ENCODE measurements around the gene LEP.
"Not testable (repeated sequence)": the region's sequence is repeated elsewhere in the genome, so short reads cannot be mapped to it uniquely, and the experiment has no call there.

The LEP gene

DNA sequence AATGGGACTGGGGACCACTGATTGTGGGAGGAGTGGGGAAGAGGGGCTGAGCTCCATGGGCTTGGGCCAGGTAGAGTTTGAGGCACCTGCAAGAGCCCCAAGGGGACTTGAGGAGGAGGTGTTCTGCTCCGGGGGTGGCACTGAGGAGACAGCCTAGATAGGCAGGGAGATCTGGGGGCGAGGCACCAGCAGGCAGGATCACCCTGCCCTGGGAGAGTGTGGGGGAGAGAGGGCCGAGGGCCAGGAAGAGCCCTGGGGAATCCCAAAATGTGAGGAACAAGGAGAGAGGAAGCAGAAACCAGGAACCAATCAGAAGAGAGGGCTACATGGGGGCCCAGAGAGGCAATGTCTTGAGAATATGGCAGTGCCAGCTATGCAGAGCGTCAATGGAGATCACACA is 34.6 kb downstream of the LEP start:
- TF ChIP-seq HDGF (IDR thresholded peaks at IDR 0.05; ENCODE audit: borderline replicate concordance) = no peak
- POLR2A ChIA-PET = no interaction called here
- DNase-seq (ENCODE audit: extremely low spot score) = no peak
- CTCF ChIA-PET = no interaction called here

- ChIA-PET CTCF (interaction anchor here (0.6 kb wide), 1 partner anchor 40 kb away, joined by 3 read pairs; no protein-coding TSS in a partner anchor), POLR2A (interaction anchor here (1.4 kb wide), 1 partner anchor 11 kb away, joined by 3 read pairs; no protein-coding TSS in a partner anchor)
- TF ChIP-seq ZNF384 (IDR thresholded peaks at IDR 0.05) = no peak
- TF ChIP-seq BHLHE40 (IDR thresholded peaks at IDR 0.05; ENCODE audit: borderline replicate concordance) = no peak
- no peak for TF ChIP-seq ELF4 (IDR thresholded peaks at IDR 0.05)
- TF ChIP-seq HDGF (IDR thresholded peaks at IDR 0.05; ENCODE audit: borderline replicate concordance) = no peak
- no peak for DNase-seq (ENCODE audit: extremely low spot score)
These were observed 37.3 kb downstream of the LEP start for GRCh38 chr7:128278366-128278765.

DNA sequence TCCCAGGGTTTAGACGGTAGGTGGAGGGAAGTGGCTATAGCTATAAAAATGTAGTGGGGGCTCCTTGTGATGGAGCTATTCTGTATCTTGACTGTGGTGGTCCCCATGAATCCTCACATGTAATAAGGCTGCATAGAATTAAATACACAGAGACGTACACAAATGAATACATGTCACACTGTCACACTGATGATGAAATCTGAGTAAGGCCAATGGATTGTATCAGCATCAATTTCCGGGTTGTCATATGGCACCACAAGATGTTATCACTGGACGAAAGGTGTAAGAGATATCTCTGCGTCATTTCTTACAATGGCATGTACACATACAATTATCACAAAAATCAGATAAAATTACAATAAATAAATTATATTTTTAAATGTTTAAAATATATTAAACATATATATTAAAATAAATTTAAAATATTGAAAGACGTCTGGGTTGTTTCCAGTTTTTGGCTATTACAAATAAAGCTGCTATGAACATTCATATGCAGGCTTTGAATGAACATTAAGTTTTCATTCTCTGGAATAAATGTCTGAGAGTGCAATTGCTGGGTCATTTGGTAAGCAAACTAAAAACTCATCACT is 38.1 kb downstream of the LEP start:
- TF ChIP-seq BHLHE40 (IDR thresholded peaks at IDR 0.05; ENCODE audit: borderline replicate concordance) (no peak), NFRKB (IDR thresholded peaks at IDR 0.05) (no peak), ARNT (IDR thresholded peaks at IDR 0.05) (no peak), LEF1 (IDR thresholded peaks at IDR 0.05; ENCODE audit: borderline replicate concordance) (no peak), CTBP1 (IDR thresholded peaks at IDR 0.05; ENCODE audit: borderline replicate concordance) (no peak), HDGF (IDR thresholded peaks at IDR 0.05; ENCODE audit: borderline replicate concordance) (no peak), ELF4 (IDR thresholded peaks at IDR 0.05) (no peak), FOXM1 (IDR thresholded peaks at IDR 0.05; ENCODE audit: borderline replicate concordance) (no peak), SUZ12 (IDR thresholded peaks at IDR 0.05) (no peak), FOXK2 (IDR thresholded peaks at IDR 0.05) (no peak), L3MBTL2 (conservative IDR thresholded peaks at IDR 0.05) (no peak), TARDBP (IDR thresholded peaks at IDR 0.05) (no peak), FOXA1 (IDR thresholded peaks at IDR 0.05) (no peak), ZNF384 (IDR thresholded peaks at IDR 0.05) (no peak), SP1 (IDR thresholded peaks at IDR 0.05) (no peak)
- TF ChIP-seq, protein P1, sequence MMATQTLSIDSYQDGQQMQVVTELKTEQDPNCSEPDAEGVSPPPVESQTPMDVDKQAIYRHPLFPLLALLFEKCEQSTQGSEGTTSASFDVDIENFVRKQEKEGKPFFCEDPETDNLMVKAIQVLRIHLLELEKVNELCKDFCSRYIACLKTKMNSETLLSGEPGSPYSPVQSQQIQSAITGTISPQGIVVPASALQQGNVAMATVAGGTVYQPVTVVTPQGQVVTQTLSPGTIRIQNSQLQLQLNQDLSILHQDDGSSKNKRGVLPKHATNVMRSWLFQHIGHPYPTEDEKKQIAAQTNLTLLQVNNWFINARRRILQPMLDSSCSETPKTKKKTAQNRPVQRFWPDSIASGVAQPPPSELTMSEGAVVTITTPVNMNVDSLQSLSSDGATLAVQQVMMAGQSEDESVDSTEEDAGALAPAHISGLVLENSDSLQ (IDR thresholded peaks at IDR 0.05) = no peak
- CTCF ChIA-PET = interaction anchor here (0.6 kb wide), 1 partner anchor 41 kb away, joined by 3 read pairs; no protein-coding TSS in a partner anchor
- POLR2A ChIA-PET = interaction anchor here (1.4 kb wide), 1 partner anchor 12 kb away, joined by 3 read pairs; no protein-coding TSS in a partner anchor
- no peak for DNase-seq (ENCODE audit: extremely low spot score)

DNA sequence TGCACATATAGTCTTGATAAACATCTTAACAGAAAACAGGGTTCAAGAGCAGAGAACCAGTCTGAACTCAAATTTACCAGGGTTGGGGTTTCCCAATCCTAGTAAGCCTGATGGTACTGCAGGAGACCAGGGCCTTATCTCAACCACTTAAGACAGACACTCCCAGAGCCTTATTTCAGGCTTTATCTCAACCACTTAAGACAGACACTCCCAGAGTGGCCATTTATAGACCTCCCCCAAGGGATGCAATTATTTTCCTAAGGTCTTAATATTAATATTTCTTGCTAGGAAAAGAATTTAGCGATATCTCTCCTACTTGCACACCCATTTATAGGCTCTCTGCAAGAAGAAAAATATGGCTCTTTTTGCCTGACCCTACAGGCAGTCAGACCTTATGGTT is 39.4 kb downstream of the LEP start:
- CTCF ChIA-PET; POLR2A ChIA-PET; DNase-seq (ENCODE audit: extremely low spot score): not testable (repeated sequence)

GRCh38 chr7:128281605-128282380 is 40.7 kb downstream of the LEP start:
- ChIA-PET POLR2A (no interaction called here), CTCF (no interaction called here)
- no peak for TF ChIP-seq SUZ12 (IDR thresholded peaks at IDR 0.05)
- no peak for TF ChIP-seq ZNF384 (IDR thresholded peaks at IDR 0.05)
- TF ChIP-seq BHLHE40 (IDR thresholded peaks at IDR 0.05; ENCODE audit: borderline replicate concordance) = no peak
- TF ChIP-seq CTBP1 (IDR thresholded peaks at IDR 0.05; ENCODE audit: borderline replicate concordance) = no peak
- TF ChIP-seq SP1 (IDR thresholded peaks at IDR 0.05) = no peak
- no peak for TF ChIP-seq FOXK2 (IDR thresholded peaks at IDR 0.05)
- TF ChIP-seq HDGF (IDR thresholded peaks at IDR 0.05; ENCODE audit: borderline replicate concordance) = no peak
- no peak for TF ChIP-seq LEF1 (IDR thresholded peaks at IDR 0.05; ENCODE audit: borderline replicate concordance)
- no peak for TF ChIP-seq FOXM1 (IDR thresholded peaks at IDR 0.05; ENCODE audit: borderline replicate concordance)
- TF ChIP-seq ELF4 (IDR thresholded peaks at IDR 0.05) = no peak
- no peak for TF ChIP-seq NFRKB (IDR thresholded peaks at IDR 0.05)
- no peak for TF ChIP-seq FOXA1 (IDR thresholded peaks at IDR 0.05)
- TF ChIP-seq L3MBTL2 (conservative IDR thresholded peaks at IDR 0.05) = no peak
- TF ChIP-seq, protein P1 (IDR thresholded peaks at IDR 0.05) = no peak
- TF ChIP-seq ARNT (IDR thresholded peaks at IDR 0.05) = no peak
- DNase-seq (ENCODE audit: extremely low spot score) = no peak

GRCh38 chr7:128284102-128284501 is 43.0 kb downstream of the LEP start:
- CTCF ChIA-PET = no interaction called here

GRCh38 chr7:128287556-128287955 is 46.5 kb downstream of the LEP start:
- POLR2A ChIA-PET = no interaction called here
- DNase-seq (ENCODE audit: extremely low spot score) = no peak
- TF ChIP-seq SP1 (IDR thresholded peaks at IDR 0.05) = no peak
- TF ChIP-seq HDGF (IDR thresholded peaks at IDR 0.05; ENCODE audit: borderline replicate concordance) = no peak
- TF ChIP-seq FOXA1 (IDR thresholded peaks at IDR 0.05) = no peak
- TF ChIP-seq SUZ12 (IDR thresholded peaks at IDR 0.05) = no peak
- no peak for TF ChIP-seq ZNF384 (IDR thresholded peaks at IDR 0.05)
- CTCF ChIA-PET = no interaction called here

More at GRCh38 chr7:128284102-128284501, 43.0 kb downstream of the LEP start:
- no peak for DNase-seq (ENCODE audit: extremely low spot score)
- TF ChIP-seq ARNT (IDR thresholded peaks at IDR 0.05) (no peak), ELF4 (IDR thresholded peaks at IDR 0.05) (no peak), ZNF384 (IDR thresholded peaks at IDR 0.05) (no peak), SUZ12 (IDR thresholded peaks at IDR 0.05) (no peak), TARDBP (IDR thresholded peaks at IDR 0.05) (no peak), FOXM1 (IDR thresholded peaks at IDR 0.05; ENCODE audit: borderline replicate concordance) (no peak)
- POLR2A ChIA-PET = no interaction called here

DNA sequence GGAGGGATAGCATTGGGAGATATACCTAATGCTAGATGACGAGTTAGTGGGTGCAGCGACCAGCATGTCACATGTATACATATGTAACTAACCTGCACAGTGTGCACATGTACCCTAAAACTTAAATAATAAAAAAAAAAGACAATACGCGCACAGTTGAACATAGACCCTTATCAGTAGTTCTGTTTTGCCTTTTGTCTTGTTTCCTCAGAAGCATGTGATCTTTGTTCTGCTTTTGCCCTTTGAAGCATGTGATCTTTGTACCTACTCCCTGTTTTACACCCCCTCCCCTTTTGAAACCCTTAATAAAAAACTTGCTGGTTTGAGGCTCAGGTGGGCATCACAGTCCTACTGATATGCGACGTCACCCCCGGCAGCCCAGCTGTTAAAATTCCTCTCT is 56.9 kb downstream of the LEP start:
- POLR2A ChIA-PET; CTCF ChIA-PET; DNase-seq (ENCODE audit: extremely low spot score): not testable (repeated sequence)
